ENCODE data around the gene PSMA8.
"Not testable (repeated sequence)": the region's sequence is repeated elsewhere in the genome, so short reads cannot be mapped to it uniquely, and the experiment has no call there.

PSMA8 gene

DNA sequence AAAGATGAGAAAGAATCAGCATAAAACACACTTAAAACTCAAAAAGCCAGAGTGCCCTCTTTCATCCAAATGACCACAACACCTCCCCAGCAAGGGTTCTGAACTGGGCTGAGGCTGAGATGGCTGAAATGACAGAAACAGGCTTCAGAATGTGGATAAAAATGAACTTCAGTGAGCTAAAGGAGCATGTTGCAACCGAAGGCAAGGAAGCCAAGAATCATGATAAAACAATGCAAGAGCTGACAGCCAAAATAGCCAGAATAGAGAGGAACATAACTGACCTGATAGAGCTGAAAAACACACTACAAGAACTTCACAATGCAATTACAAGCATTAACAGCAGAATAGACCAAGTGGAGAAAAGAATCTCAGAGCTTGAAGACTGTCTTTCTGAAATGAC is 12.2 kb upstream of the PSMA8 start:
- no peak for TF ChIP-seq JUND (IDR thresholded peaks at IDR 0.05; ENCODE audit: low read depth)
- no peak for DNase-seq (ENCODE audit: low read depth in 1 of 2, low spot score in 1 of 2)
- in situ Hi-C loops (cut with HindIII; ENCODE audit: low pct_unique_long_range_greater_than_20kb, low sequenced_read_pairs) = no loop called here

DNA sequence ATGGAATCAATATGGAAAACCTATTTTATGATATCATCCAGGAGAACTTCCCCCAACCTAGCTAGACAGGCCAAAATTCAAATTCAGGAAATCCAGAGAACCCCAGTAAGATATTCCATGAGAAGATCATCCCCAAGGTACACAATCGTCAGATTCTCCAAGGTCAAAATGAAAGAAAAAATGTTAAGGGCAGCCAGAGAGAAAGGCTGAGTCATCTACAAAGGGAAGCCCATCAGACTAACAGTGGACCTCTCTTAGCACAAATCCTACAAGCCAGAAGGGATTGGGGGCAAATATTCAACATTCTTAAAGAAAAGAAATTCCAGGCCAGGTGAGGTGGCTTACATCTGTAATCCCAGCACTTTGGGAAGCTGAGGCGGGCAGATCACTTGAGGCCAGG is 11.7 kb upstream of the PSMA8 start:
- in situ Hi-C loops (cut with HindIII; ENCODE audit: low pct_unique_long_range_greater_than_20kb, low sequenced_read_pairs); DNase-seq (ENCODE audit: low read depth in 1 of 2, low spot score in 1 of 2): not testable (repeated sequence)

DNA sequence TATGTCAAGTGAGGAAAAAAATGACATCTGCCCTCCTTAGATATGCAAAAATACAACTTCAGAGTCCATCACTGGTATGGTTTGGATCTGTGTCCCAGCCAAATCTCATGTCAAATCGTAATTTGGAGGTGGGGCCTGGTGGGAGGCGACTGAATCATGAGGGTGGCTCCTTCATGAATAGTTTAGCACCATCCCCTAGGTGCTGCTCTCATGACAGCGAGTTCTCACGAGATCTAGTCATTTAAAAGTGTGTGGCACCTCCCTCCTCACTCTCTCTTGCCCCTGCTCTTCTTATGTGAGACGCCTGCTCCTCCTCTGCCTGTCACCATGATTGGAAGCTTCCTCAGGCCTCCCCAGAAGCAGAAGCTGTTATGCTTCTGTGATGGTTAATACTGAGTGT is 5.9 kb upstream of the PSMA8 start:
- in situ Hi-C loops (cut with HindIII; ENCODE audit: low pct_unique_long_range_greater_than_20kb, low sequenced_read_pairs) = no loop called here
- no peak for TF ChIP-seq JUND (IDR thresholded peaks at IDR 0.05; ENCODE audit: low read depth)

DNA sequence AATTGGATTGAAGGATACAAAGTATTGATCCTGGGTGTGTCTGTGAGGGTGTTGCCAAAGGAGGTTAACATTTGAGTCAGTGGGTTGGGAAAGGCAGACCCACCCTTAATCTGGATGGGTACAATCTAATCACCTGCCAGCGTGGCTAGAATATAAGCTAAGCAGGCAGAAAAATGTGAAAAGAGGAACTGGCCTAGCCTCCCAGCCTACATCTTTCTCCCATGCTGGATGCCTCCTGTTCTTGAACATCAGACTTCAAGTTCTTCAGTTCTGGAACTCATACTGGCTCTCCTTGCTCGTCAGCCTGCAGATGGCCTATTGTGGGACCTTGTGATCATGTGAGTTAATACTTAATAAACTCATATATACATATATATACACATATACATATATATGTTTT is 5.5 kb upstream of the PSMA8 start:
- in situ Hi-C loops (cut with HindIII; ENCODE audit: low pct_unique_long_range_greater_than_20kb, low sequenced_read_pairs); DNase-seq (ENCODE audit: low read depth in 1 of 2, low spot score in 1 of 2): not testable (repeated sequence)

More for the DNA sequence above, 5.9 kb upstream of the PSMA8 start:
- DNase-seq (ENCODE audit: low read depth in 1 of 2, low spot score in 1 of 2) = no peak

DNA sequence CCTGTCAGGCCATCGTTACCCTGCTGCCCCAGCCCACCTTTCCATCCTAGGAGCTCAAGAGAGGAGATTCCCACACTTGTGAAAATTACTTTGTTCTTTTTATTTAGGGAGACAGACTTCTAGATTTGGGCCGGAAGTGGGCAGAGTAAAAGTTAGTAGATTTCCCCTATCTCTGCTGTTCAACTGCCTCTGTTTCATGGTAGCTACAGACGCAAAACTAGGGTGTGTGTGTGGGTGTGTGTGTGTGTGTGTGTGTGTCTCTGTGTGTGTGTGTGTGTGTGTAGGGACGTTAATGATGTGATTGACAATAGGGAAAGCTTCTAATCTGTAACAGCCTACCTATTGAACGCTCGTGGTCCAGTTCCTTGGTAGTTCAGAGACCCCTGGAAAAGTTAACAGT is 438 bp downstream of the PSMA8 start:
- in situ Hi-C loops (cut with HindIII; ENCODE audit: low pct_unique_long_range_greater_than_20kb, low sequenced_read_pairs) = no loop called here
- DNase-seq (ENCODE audit: low read depth in 1 of 2, low spot score in 1 of 2) = no peak
- TF ChIP-seq JUND (IDR thresholded peaks at IDR 0.05; ENCODE audit: low read depth) = no peak

DNA sequence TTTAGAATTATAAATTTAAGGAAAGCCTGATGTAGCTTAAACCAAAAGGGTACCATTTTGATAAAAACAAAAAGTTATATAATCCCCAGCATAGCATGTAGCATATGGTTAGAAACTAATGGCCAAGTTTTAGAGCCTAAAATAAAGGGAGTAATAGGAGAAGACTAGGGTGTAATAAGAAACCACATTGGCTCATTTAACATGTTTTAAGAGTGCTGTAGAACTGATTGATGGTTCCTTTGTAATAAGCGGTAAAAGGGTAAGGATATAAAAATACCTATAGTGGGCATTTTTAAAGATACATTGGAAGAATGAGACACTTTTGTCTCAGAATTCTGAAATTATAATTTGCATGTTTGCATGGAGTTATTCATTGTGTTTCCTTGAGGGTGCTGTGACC is 1.9 kb downstream of the PSMA8 start:
- no peak for TF ChIP-seq JUND (IDR thresholded peaks at IDR 0.05; ENCODE audit: low read depth)
- in situ Hi-C loops (cut with HindIII; ENCODE audit: low pct_unique_long_range_greater_than_20kb, low sequenced_read_pairs) = no loop called here
- no peak for DNase-seq (ENCODE audit: low read depth in 1 of 2, low spot score in 1 of 2)

DNA sequence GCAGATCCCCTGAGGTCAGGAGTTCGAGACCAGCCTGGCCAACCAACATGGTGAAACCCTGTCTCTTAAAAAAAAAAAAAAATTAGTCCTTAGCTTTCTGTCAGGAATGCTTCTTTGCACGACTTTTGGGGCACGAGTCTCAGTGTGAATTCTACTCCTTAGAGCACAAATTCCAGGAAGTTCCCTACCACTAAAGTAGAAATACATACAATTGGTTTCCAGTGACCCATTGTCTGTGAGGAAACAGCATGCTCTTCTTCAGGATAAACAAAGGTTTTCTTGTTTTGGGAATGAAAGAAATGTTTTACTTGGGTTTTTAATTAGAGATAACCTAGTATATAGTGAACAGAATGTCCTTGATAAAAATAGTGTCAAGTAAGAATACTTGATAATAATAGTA is 23.7 kb downstream of the PSMA8 start:
- in situ Hi-C loops (cut with HindIII; ENCODE audit: low pct_unique_long_range_greater_than_20kb, low sequenced_read_pairs) = no loop called here
- TF ChIP-seq JUND (IDR thresholded peaks at IDR 0.05; ENCODE audit: low read depth) = no peak
- no peak for DNase-seq (ENCODE audit: low read depth in 1 of 2, low spot score in 1 of 2)

DNA sequence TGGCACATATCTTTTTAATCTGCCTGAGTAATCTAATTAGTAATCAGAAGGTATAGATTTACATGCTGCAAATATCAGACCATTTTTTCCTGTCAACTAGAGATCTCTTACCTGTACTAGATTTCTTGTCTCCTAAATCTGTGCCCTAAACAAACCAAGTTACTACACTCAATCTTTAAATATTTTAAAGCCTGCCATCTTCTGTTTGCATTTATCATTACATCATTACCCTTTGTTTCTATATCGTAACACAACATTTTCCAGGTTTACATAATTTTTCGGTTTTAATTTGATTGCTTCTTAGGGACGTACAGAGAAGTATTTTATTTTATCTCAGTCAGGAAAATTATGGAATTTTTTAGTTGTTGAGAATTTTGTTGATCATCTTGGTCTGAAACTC is 25.7 kb downstream of the PSMA8 start:
- no peak for TF ChIP-seq JUND (IDR thresholded peaks at IDR 0.05; ENCODE audit: low read depth)
- DNase-seq (ENCODE audit: low read depth in 1 of 2, low spot score in 1 of 2) = peak in 1 of 2 experiments; percentile 1
- in situ Hi-C loops (cut with HindIII; ENCODE audit: low pct_unique_long_range_greater_than_20kb, low sequenced_read_pairs) = no loop called here

DNA sequence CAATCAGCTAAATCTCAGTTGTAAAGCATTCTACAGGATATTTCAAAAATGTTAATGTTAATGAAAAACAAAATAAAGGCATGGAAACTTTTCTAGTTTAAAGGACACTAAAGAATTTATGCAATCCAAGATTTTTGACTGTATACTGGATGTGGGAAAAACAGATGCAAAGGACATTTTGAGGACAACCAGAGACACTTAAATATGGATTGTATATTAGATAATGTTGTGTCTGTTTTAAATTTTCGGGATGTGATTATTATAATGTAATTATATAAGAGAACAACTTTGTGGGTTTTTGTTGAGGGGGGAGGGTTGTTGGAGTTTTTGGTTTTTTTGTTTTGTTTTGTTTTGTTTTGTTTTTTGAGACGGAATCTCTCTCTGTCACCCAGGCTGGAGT is 30.9 kb downstream of the PSMA8 start:
- in situ Hi-C loops (cut with HindIII; ENCODE audit: low pct_unique_long_range_greater_than_20kb, low sequenced_read_pairs) = no loop called here
- DNase-seq (ENCODE audit: low read depth in 1 of 2, low spot score in 1 of 2) = no peak
- TF ChIP-seq JUND (IDR thresholded peaks at IDR 0.05; ENCODE audit: low read depth) = no peak

DNA sequence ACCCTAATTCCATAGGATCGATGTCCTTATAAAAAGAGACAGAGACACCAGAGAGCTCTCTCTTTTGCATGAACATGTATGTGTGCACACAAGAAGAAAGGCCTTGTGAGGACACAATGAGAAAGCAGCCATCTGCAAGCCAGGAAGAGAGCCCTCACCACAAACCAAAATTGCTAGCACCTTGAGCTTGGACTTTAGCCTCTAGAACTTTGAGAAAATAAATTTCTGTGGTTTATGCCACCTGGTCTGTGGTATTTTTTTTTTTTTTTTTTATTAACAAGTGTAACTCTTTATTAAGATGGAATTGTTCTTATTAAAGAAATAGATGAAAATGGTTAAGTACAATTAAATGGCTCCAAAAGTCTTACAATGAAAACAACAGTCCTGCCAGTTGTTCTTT is 33.9 kb downstream of the PSMA8 start:
- DNase-seq (ENCODE audit: low read depth in 1 of 2, low spot score in 1 of 2); in situ Hi-C loops (cut with HindIII; ENCODE audit: low pct_unique_long_range_greater_than_20kb, low sequenced_read_pairs): not testable (repeated sequence)

DNA sequence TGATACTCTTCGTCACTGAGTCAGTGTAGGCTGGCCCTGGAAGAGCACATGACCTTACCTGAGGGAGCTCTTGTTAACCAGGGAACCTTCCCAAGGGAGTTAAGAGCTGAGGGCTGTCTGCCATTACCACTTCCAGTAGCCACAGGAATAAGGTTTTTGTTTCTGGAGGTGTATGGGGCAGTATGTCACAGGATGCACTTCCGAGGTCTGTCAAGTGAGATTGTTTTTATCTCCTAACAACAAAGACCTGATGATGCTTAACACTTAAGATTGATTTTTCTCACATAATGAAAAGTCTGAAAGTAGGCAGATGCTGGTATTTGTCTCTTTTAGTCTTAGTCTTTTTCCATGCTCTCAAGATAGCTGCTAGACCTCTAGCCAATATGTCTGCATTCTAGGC is 41.8 kb downstream of the PSMA8 start:
- no peak for DNase-seq (ENCODE audit: low read depth in 1 of 2, low spot score in 1 of 2)
- in situ Hi-C loops (cut with HindIII; ENCODE audit: low pct_unique_long_range_greater_than_20kb, low sequenced_read_pairs) = no loop called here
- no peak for TF ChIP-seq JUND (IDR thresholded peaks at IDR 0.05; ENCODE audit: low read depth)

DNA sequence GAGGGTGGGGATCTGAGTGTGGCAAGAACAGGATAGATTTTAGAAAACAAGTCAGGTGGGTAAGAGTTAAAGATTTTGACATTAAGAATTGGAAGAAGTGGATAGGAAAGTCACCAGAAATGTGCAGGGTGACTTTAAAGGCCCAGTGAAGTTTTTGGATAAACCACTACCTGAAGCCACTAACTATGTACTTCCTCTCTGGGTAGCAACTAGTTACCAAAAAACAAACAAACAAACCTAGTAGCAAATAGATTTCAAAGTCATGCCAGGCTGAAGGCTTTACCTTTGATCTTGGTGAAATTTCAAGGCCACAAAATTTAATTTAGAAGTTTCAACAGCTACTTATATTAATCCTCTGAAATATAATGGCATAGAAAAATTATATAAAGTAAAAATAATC is 42.5 kb downstream of the PSMA8 start:
- DNase-seq (ENCODE audit: low read depth in 1 of 2, low spot score in 1 of 2) = no peak
- in situ Hi-C loops (cut with HindIII; ENCODE audit: low pct_unique_long_range_greater_than_20kb, low sequenced_read_pairs) = no loop called here
- TF ChIP-seq JUND (IDR thresholded peaks at IDR 0.05; ENCODE audit: low read depth) = no peak

DNA sequence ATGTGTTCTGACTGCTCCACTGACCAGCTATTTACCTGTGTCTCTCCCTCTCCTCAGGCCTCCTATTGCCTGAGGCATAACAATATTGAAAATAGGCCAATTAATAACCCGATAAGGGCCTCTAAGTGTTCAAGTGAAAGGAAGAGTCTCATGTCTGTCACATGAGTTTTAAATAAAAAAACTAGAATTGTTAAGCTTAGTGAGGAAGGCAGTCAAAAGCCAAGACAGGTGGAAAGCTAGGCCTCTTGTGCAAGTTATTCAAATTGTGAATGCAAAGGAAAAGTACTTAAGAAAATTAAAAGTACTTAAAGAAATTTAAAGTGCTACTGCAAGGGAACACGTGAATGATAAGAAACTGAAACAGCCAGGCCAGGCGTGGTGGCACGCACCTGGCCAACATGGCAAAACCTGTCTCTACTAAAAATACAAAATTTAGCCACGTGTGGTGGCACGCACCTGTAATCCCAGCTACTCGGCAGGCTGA is 47.7 kb downstream of the PSMA8 start:
- no peak for DNase-seq (ENCODE audit: low read depth in 1 of 2, low spot score in 1 of 2)
- TF ChIP-seq JUND (IDR thresholded peaks at IDR 0.05; ENCODE audit: low read depth) = no peak
- in situ Hi-C loops (cut with HindIII; ENCODE audit: low pct_unique_long_range_greater_than_20kb, low sequenced_read_pairs) = no loop called here

DNA sequence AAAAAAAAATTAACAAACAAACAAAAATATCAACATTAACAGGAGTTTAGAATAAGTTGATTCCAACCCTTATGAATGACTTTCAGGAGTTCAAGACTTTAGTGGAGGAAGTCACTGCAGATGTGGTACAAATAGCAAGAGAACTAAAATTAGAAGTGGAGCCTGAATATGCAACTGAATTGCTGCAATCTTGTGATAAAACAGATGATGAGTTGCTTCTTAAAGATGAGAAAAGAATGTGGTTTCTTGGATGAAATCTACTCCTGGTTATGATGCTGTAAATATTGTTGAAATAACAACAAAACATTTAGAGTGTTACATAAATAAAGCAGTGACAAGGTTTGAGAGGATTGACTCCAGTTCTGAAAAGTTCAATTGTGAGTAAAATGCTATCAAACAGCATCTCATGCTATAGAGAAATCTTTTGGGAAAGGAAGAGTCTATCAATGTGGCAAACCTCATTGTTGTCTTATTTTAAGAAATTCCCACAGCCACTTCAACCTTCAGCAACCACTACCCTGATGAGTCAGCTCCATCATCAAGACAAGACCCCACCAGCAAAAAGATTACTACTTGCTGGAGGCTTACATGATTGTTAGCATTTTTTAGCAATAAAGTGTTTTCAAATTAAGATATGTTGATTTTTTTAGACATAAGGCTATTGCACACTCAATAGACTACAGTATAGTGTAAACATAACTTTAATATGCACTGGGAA is 49.9 kb downstream of the PSMA8 start:
- TF ChIP-seq JUND (IDR thresholded peaks at IDR 0.05; ENCODE audit: low read depth) = no peak
- no peak for DNase-seq (ENCODE audit: low read depth in 1 of 2, low spot score in 1 of 2)
- in situ Hi-C loops (cut with HindIII; ENCODE audit: low pct_unique_long_range_greater_than_20kb, low sequenced_read_pairs) = no loop called here
